K562 (cell line): Measurements from ENCODE around the gene SPATS1. TPM values are rescaled to one million over a fixed set of nuclear protein-coding genes. Genes with fewer than 3 reads are reported as not detected.
A peak's percentile ranks its signal among the peaks of the same experiment; 100 is the strongest.

Experiments used
- ATF6 ChIP-seq: sonication (generic); formaldehyde crosslinking; IDR thresholded peaks from 2 replicates; pipeline ENCODE4 v1.4.0; 2020; ENCODE audit warnings: mild to moderate bottlenecking, missing genetic modification reagents
- FOXJ2 ChIP-seq: fragments of 200-800 bp; sonication (Bioruptor generic); IDR thresholded peaks from 2 replicates; pipeline ENCODE4 v1.6.1; 2016; ENCODE audit warnings: missing genetic modification characterization, missing compliant biosample characterization
- JUN ChIP-seq, 2 experiments: sonication (generic) in 1 of 2; formaldehyde crosslinking in 1 of 2; IDR thresholded peaks; 2 replicates each; pipeline versions ENCODE4 v1.6.1 to v1.8.0; 2012 to 2022; ENCODE audit warnings: borderline replicate concordance in 2 of 2, mild to moderate bottlenecking in 2 of 2, improper control_type of control experiment in 1 of 2, low read depth in 1 of 2, low read length in 1 of 2, missing genetic modification reagents in 1 of 2
- ZNF143 ChIP-seq: sonication (generic); formaldehyde crosslinking; IDR thresholded peaks from 2 replicates; pipeline ENCODE4 v1.9.0; 2022; ENCODE audit warnings: mild to moderate bottlenecking, missing genetic modification reagents
- ZNF324 ChIP-seq: fragments of 250-450 bp; sonication (Bioruptor Pico); IDR thresholded peaks from 2 replicates; pipeline ENCODE4 v1.4.0; 2020; ENCODE audit warnings: mild to moderate bottlenecking
- polyA plus RNA-seq, 8 experiments: library from polyadenylated mRNA; depleted of rRNA in 4 of 8; stranded (reverse) in 5 of 8; unstranded in 3 of 8; fragments of >200 nt; fragmentation: Nextera tagmentation in 2 of 8; fragmentation: Illumina TruSeq in 1 of 8; extraction: Ambion mirVana in 2 of 8; extraction: Trizol in 1 of 8; gene quantifications; 2 replicates each; pipeline versions ENCODE4 v1.2.1 to v1.2.3, GENCODE V29; 2011 to 2014; ENCODE audit warnings: inconsistent platforms in 1 of 8, missing spikeins in 1 of 8
- total RNA-seq, 7 experiments: library from RNA; depleted of rRNA in 6 of 7; stranded (reverse); fragments of >200 nt in 6 of 7; fragmentation: Illumina TruSeq in 2 of 7; extraction: Trizol in 2 of 7; gene quantifications; 2 replicates each; pipeline versions ENCODE4 v1.2.1 to v1.2.3, GENCODE V29; 2011 to 2021; ENCODE audit warnings: low replicate concordance in 1 of 7
- TF ChIP-seq, protein P1 (sequence below): fragments of 450-650 bp; IDR thresholded peaks from 2 replicates; pipeline ENCODE4 v1.7.0; 2016; ENCODE audit warnings: borderline replicate concordance

SPATS1 gene
- total and polyA plus RNA-seq, 9 of the 15 experiments (the other 6 are each of a cell fraction or from before 2014, with no cell fraction given): not detected

- TF ChIP-seq ATF6: 0 out of 2 replicates have a peak, but pooled peaks have one; percentile 8
- TF ChIP-seq ZNF324 (CRISPR knock-in tag): no peak
- TF ChIP-seq JUN (IDR thresholded peaks at IDR 0.05; ENCODE audit: borderline replicate concordance, low read depth, low read length): no peak
- peak; percentile 57; the same call in 1 of the 2 replicates for TF ChIP-seq JUN (CRISPR knock-in tag; IDR thresholded peaks at IDR 0.05; ENCODE audit: borderline replicate concordance)
- TF ChIP-seq, protein P1, sequence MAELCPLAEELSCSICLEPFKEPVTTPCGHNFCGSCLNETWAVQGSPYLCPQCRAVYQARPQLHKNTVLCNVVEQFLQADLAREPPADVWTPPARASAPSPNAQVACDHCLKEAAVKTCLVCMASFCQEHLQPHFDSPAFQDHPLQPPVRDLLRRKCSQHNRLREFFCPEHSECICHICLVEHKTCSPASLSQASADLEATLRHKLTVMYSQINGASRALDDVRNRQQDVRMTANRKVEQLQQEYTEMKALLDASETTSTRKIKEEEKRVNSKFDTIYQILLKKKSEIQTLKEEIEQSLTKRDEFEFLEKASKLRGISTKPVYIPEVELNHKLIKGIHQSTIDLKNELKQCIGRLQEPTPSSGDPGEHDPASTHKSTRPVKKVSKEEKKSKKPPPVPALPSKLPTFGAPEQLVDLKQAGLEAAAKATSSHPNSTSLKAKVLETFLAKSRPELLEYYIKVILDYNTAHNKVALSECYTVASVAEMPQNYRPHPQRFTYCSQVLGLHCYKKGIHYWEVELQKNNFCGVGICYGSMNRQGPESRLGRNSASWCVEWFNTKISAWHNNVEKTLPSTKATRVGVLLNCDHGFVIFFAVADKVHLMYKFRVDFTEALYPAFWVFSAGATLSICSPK: 0 out of 2 replicates have a peak, but pooled peaks have one; percentile 38
- TF ChIP-seq FOXJ2 (tag): no peak
- 0 out of 2 replicates have a peak, but pooled peaks have one; percentile 3 for TF ChIP-seq ZNF143 (CRISPR knock-in tag)
Measured at GRCh38 chr6:44388135-44388487, 45.7 kb downstream of the SPATS1 start (continued).
